ENCODE results near the gene MAPK8IP3. TPM values are rescaled to one million over a fixed set of nuclear protein-coding genes. Genes with fewer than 3 reads are reported as not detected.
"Not testable (repeated sequence)": the region's sequence is repeated elsewhere in the genome, so short reads cannot be mapped to it uniquely, and the experiment has no call there.

Gene MAPK8IP3
- total and polyA plus RNA-seq, 2 donors from 2014 or later = 10.6 to 67.7 TPM

DNA sequence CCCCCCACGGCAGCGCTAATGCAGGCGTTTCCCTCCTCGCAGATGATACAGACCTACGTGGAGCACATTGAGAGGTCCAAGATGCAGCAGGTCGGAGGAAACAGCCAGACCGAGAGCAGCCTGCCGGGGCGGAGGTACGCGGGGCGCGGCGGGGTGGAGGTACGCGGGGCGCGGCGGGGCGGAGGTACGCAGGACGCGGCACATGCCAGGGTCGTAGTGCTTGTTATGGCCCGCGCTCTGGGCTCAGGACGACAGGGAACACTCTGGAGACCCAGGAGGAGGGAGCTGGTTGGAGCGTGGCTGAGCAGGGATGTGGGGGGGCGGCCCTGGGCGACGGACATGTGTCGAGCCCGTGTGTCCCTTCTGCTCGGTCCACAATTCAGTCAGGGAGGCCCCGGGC lies 23.4 kb downstream of the MAPK8IP3 start:
- no peaks in the 10 kb centered on the region for H3K27me3 ChIP-seq (ENCODE audit: control insufficient read depth, insufficient read depth, low read length)
- H3K4me3 ChIP-seq (ENCODE audit: low read length in 3 of 3) = no peak overlapping the region
- peaks cover 3 to 15% (median 8%) of the 10 kb centered on the region in 3 donors for H3K36me3 ChIP-seq (ENCODE audit: control insufficient read depth in 2 of 3, insufficient read depth in 3 of 3, low read length in 3 of 3)
- TF ChIP-seq, protein P1, sequence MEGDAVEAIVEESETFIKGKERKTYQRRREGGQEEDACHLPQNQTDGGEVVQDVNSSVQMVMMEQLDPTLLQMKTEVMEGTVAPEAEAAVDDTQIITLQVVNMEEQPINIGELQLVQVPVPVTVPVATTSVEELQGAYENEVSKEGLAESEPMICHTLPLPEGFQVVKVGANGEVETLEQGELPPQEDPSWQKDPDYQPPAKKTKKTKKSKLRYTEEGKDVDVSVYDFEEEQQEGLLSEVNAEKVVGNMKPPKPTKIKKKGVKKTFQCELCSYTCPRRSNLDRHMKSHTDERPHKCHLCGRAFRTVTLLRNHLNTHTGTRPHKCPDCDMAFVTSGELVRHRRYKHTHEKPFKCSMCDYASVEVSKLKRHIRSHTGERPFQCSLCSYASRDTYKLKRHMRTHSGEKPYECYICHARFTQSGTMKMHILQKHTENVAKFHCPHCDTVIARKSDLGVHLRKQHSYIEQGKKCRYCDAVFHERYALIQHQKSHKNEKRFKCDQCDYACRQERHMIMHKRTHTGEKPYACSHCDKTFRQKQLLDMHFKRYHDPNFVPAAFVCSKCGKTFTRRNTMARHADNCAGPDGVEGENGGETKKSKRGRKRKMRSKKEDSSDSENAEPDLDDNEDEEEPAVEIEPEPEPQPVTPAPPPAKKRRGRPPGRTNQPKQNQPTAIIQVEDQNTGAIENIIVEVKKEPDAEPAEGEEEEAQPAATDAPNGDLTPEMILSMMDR (IDR thresholded peaks at IDR 0.05; ENCODE audit: borderline replicate concordance, extremely low read depth, insufficient read depth) = no peak
- H3K4me1 ChIP-seq (ENCODE audit: control insufficient read depth in 2 of 3, insufficient read depth in 2 of 3, low read depth in 1 of 3, low read length in 3 of 3) = no peaks in the 10 kb centered on the region
- H3K9me3 ChIP-seq (ENCODE audit: control insufficient read depth in 2 of 3, insufficient read depth in 1 of 3, low read length in 3 of 3) = no peaks in the 10 kb centered on the region
- H3K27ac ChIP-seq (ENCODE audit: low read depth in 2 of 2, low read length in 2 of 2) = no peak overlapping the region
- intact Hi-C loops (cut with DNase I) = no loop called here
- FAIRE-seq (no peak), DNase-seq (no peak)
- no peak overlapping the region for H3K9ac ChIP-seq (ENCODE audit: low read length in 3 of 3)

DNA sequence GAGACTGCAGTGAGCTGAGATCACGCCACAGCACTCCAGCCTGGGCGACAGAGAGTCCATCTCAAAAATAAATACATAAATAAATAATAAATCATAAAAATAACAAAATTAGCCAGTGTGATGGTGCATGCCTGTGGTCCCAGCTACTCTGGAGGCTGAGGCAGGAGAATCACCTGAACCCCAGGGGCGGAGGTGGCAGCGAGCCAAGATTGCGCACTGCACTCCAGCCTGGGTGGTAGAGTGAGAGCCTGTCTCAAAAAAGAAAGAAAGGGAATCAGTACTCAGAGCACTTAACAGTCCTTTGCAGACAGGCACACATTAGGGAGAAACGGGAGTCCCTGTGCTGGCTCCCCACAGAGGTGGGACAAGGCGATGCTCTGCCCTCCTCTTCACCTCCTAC lies 25.1 kb downstream of the MAPK8IP3 start:
- DNase-seq = no peak
- no peak overlapping the region for H3K27ac ChIP-seq (ENCODE audit: low read depth in 2 of 2, low read length in 2 of 2)
- H3K4me1 ChIP-seq (ENCODE audit: control insufficient read depth in 2 of 3, insufficient read depth in 2 of 3, low read depth in 1 of 3, low read length in 3 of 3) = no peaks in the 10 kb centered on the region
- no peak overlapping the region for H3K4me3 ChIP-seq (ENCODE audit: low read length in 3 of 3)
- TF ChIP-seq, protein P1 (IDR thresholded peaks at IDR 0.05; ENCODE audit: borderline replicate concordance, extremely low read depth, insufficient read depth) = no peak
- no peak overlapping the region for H3K9ac ChIP-seq (ENCODE audit: low read length in 3 of 3)
- H3K36me3 ChIP-seq (ENCODE audit: control insufficient read depth in 2 of 3, insufficient read depth in 3 of 3, low read length in 3 of 3) = peaks cover 11 to 18% (median 12%) of the 10 kb centered on the region in 3 donors
- FAIRE-seq = no peak
- intact Hi-C loops (cut with DNase I) = no loop called here
- no peaks in the 10 kb centered on the region for H3K27me3 ChIP-seq (ENCODE audit: control insufficient read depth, insufficient read depth, low read length)
- no peaks in the 10 kb centered on the region for H3K9me3 ChIP-seq (ENCODE audit: control insufficient read depth in 2 of 3, insufficient read depth in 1 of 3, low read length in 3 of 3)

DNA sequence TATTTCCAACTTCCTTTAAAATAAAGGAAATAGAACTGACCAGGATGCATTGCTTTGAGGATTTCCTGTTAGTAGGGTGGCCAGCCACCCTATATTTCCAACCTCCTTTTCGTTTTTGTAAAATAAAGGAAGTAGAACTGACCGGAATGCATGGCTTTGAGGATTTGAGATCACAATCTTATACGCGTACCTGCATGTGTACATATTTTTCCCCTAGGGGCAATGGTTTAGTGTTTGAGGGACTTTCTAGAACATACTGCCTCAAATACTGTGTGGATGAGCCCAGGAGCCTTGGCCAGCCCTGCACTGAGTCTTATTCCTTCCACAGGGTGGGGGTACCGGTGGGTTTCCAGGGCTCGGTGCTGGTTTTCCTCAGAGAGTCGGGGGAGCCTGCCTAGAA lies 25.6 kb downstream of the MAPK8IP3 start:
- no peak overlapping the region for H3K4me3 ChIP-seq (ENCODE audit: low read length in 3 of 3)
- no peak for DNase-seq
- no peaks in the 10 kb centered on the region for H3K9me3 ChIP-seq (ENCODE audit: control insufficient read depth in 2 of 3, insufficient read depth in 1 of 3, low read length in 3 of 3)
- H3K4me1 ChIP-seq (ENCODE audit: control insufficient read depth in 2 of 3, insufficient read depth in 2 of 3, low read depth in 1 of 3, low read length in 3 of 3) = no peaks in the 10 kb centered on the region
- TF ChIP-seq, protein P1 (IDR thresholded peaks at IDR 0.05; ENCODE audit: borderline replicate concordance, extremely low read depth, insufficient read depth) = no peak
- FAIRE-seq = no peak
- H3K27ac ChIP-seq (ENCODE audit: low read depth in 2 of 2, low read length in 2 of 2) = no peak overlapping the region
- no peaks in the 10 kb centered on the region for H3K27me3 ChIP-seq (ENCODE audit: control insufficient read depth, insufficient read depth, low read length)
- intact Hi-C loops (cut with DNase I) = no loop called here
- no peak overlapping the region for H3K9ac ChIP-seq (ENCODE audit: low read length in 3 of 3)
- peaks cover 9 to 16% (median 12%) of the 10 kb centered on the region in 3 donors for H3K36me3 ChIP-seq (ENCODE audit: control insufficient read depth in 2 of 3, insufficient read depth in 3 of 3, low read length in 3 of 3)

DNA sequence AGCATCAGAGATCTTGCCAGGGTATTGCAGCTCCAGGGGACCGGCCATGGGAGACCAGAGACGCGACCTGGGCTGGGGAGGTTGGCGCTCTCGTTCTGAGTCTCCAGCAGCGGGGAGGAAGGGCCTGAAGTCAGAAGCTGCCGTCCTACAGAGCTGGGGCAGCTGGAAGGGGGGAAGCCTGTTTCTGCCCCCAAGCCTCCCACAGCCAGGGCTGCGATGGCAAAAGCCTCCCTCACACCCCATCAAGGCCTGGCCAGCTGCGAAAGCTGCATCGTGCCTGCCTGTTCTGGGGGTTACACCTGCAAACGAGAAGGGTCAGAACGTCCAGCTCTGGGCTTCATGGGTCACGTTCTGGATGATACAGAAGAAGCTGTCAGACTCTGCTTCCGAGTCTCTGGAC lies 26.1 kb downstream of the MAPK8IP3 start:
- H3K9me3 ChIP-seq (ENCODE audit: control insufficient read depth in 2 of 3, insufficient read depth in 1 of 3, low read length in 3 of 3) = peaks cover 0 to 2% (median 0%) of the 10 kb centered on the region in 3 donors
- H3K9ac ChIP-seq (ENCODE audit: low read length in 3 of 3) = no peak overlapping the region
- TF ChIP-seq, protein P1 (IDR thresholded peaks at IDR 0.05; ENCODE audit: borderline replicate concordance, extremely low read depth, insufficient read depth) = no peak
- DNase-seq = no peak
- H3K27ac ChIP-seq (ENCODE audit: low read depth in 2 of 2, low read length in 2 of 2) = no peak overlapping the region
- H3K4me3 ChIP-seq (ENCODE audit: low read length in 3 of 3) = no peak overlapping the region
- peaks cover 9 to 15% (median 12%) of the 10 kb centered on the region in 3 donors for H3K36me3 ChIP-seq (ENCODE audit: control insufficient read depth in 2 of 3, insufficient read depth in 3 of 3, low read length in 3 of 3)
- intact Hi-C loops (cut with DNase I) = no loop called here
- no peaks in the 10 kb centered on the region for H3K27me3 ChIP-seq (ENCODE audit: control insufficient read depth, insufficient read depth, low read length)
- H3K4me1 ChIP-seq (ENCODE audit: control insufficient read depth in 2 of 3, insufficient read depth in 2 of 3, low read depth in 1 of 3, low read length in 3 of 3) = no peaks in the 10 kb centered on the region
- FAIRE-seq = no peak

DNA sequence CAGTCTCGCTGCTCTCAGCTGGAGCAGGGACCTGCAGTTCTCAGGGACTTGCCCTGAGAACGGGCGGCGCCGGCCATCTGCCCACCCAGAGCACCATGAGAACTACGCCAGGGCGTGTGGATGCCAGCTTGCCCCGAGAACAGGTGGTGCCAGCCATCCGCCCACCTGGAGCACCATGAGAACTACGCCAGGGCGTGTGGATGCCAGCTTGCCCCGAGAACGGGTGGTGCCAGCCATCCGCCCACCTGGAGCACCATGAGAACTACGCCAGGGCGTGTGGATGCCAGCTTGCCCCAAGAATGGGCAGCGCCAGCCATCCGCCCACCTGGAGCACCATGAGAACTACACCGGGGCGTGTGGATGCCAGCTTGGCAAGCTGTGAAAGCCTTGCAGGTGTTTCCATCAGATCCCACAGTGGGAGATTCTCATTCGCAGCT lies 26.6 kb downstream of the MAPK8IP3 start:
- H3K9me3 ChIP-seq (ENCODE audit: control insufficient read depth in 2 of 3, insufficient read depth in 1 of 3, low read length in 3 of 3); FAIRE-seq; H3K4me3 ChIP-seq (ENCODE audit: low read length in 3 of 3); DNase-seq; H3K27me3 ChIP-seq (ENCODE audit: control insufficient read depth, insufficient read depth, low read length); intact Hi-C loops (cut with DNase I); H3K4me1 ChIP-seq (ENCODE audit: control insufficient read depth in 2 of 3, insufficient read depth in 2 of 3, low read depth in 1 of 3, low read length in 3 of 3); H3K27ac ChIP-seq (ENCODE audit: low read depth in 2 of 2, low read length in 2 of 2); H3K9ac ChIP-seq (ENCODE audit: low read length in 3 of 3): not testable (repeated sequence)
- peaks cover 8 to 12% (median 9%) of the 10 kb centered on the region in 3 donors for H3K36me3 ChIP-seq (ENCODE audit: control insufficient read depth in 2 of 3, insufficient read depth in 3 of 3, low read length in 3 of 3)

All from kidney (tissue), 14 donors.